ENCODE measurements around the gene SLC38A10. TPM values are rescaled to one million over a fixed set of nuclear protein-coding genes. Genes with fewer than 3 reads are reported as not detected.

SLC38A10 gene
- polyA plus RNA-seq, 1 of the 3 experiments (the other 2 are of a cell fraction), result 82.2 TPM

DNA sequence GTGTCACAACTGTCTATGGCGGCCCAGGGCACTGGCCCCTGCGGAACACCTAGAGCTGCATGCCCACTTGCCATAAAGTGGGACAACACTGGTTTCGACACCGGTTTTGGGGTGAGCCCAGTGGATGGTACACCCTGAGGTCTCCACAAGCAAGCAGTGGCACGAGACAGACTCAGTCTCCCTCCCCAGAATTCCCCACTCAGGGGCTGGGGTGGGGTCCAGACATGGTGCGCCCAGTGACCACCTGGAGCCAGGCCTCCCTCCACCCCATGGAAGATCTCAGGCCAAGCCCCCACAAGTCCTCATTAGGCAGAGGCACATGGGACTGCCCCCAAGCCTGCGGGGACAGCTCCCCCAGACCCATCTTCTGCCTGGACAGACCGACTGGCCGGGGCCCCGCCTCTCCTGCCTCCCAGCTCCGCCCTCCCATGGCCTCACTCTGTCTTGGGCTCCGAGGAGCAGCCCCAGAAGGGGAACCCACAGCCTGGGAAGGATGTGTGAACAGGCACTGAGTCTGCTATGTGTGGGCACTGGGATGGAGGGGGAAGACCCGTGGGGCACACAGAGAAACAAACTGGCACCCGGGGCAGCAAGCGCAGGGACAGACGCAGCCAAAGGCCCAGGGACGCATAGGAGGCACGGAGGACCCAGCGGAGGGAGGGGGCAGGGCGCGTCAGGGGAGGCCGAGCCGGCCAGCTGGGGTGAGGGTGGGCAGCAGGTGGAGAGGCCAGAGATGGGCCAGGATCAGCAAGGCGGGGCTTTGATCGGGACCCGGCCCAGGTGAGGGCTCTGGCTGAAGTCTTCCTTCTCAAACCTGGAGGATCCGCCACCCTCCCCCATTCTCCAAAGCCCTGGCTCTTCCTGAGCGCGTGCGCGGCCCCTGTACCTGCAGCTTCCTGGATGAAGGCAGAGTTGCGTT, 59.0 kb downstream of the SLC38A10 start:
- Histone ChIP-seq H3F3A (replicated peaks; ENCODE audit: insufficient read depth) (no peaks in the 10 kb centered on the region), H3K4me3 (ENCODE audit: low read depth in 2 of 2, low read length in 1 of 2) (no peak overlapping the region), H3K9me2 (no peaks in the 10 kb centered on the region), H4K20me1 (ENCODE audit: insufficient read depth) (no peaks in the 10 kb centered on the region), H3K4me1 (ENCODE audit: control insufficient read depth in 1 of 2, insufficient read depth in 2 of 2, low read depth in 1 of 2, low read length in 1 of 2) (peaks cover 0 to 29% of the 10 kb centered on the region in 2 experiments; a peak in 2 of 4 replicates), H3K36me3 (replicated peaks in 1 of 2; ENCODE audit: control insufficient read depth in 1 of 2, insufficient read depth in 2 of 2, low read length in 1 of 2) (peaks cover 0 to 29% of the 10 kb centered on the region in 2 experiments), H3K27ac (ENCODE audit: low read depth in 2 of 2, low read length in 1 of 2) (no peak overlapping the region), H2AFZ (ENCODE audit: low read depth) (no peak overlapping the region), H3K79me2 (ENCODE audit: insufficient read depth) (peaks cover 45% of the 10 kb centered on the region), H3K4me2 (no peak overlapping the region), H3K9ac (no peak overlapping the region), H3K27me3 (ENCODE audit: insufficient read depth) (no peaks in the 10 kb centered on the region), H3K9me3 (no peaks in the 10 kb centered on the region)
- DNase-seq, result no peak
- TF ChIP-seq NRF1 (IDR thresholded peaks at IDR 0.05; ENCODE audit: low read depth, low read length) (no peak), GABPA (IDR thresholded peaks at IDR 0.05; ENCODE audit: low read depth) (no peak), JUND (IDR thresholded peaks at IDR 0.05) (no peak), YY1 (IDR thresholded peaks at IDR 0.05; ENCODE audit: low read depth) (no peak), TCF12 (IDR thresholded peaks at IDR 0.05) (no peak), TAF1 (IDR thresholded peaks at IDR 0.05; ENCODE audit: borderline replicate concordance, low read depth, low read length) (no peak), FOSL2 (IDR thresholded peaks at IDR 0.05; ENCODE audit: borderline replicate concordance, low read depth) (no peak), RAD21 (IDR thresholded peaks at IDR 0.05; ENCODE audit: low read length) (no peak), TEAD4 (IDR thresholded peaks at IDR 0.05; ENCODE audit: borderline replicate concordance, insufficient read depth) (no peak)
- TF ChIP-seq, protein P1, sequence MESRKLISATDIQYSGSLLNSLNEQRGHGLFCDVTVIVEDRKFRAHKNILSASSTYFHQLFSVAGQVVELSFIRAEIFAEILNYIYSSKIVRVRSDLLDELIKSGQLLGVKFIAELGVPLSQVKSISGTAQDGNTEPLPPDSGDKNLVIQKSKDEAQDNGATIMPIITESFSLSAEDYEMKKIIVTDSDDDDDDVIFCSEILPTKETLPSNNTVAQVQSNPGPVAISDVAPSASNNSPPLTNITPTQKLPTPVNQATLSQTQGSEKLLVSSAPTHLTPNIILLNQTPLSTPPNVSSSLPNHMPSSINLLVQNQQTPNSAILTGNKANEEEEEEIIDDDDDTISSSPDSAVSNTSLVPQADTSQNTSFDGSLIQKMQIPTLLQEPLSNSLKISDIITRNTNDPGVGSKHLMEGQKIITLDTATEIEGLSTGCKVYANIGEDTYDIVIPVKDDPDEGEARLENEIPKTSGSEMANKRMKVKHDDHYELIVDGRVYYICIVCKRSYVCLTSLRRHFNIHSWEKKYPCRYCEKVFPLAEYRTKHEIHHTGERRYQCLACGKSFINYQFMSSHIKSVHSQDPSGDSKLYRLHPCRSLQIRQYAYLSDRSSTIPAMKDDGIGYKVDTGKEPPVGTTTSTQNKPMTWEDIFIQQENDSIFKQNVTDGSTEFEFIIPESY (IDR thresholded peaks at IDR 0.05; ENCODE audit: borderline replicate concordance, low read depth), result no peak
- TF ChIP-seq, protein P2, sequence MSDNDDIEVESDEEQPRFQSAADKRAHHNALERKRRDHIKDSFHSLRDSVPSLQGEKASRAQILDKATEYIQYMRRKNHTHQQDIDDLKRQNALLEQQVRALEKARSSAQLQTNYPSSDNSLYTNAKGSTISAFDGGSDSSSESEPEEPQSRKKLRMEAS (IDR thresholded peaks at IDR 0.05; ENCODE audit: low read depth), result no peak
- TF ChIP-seq, protein P3, sequence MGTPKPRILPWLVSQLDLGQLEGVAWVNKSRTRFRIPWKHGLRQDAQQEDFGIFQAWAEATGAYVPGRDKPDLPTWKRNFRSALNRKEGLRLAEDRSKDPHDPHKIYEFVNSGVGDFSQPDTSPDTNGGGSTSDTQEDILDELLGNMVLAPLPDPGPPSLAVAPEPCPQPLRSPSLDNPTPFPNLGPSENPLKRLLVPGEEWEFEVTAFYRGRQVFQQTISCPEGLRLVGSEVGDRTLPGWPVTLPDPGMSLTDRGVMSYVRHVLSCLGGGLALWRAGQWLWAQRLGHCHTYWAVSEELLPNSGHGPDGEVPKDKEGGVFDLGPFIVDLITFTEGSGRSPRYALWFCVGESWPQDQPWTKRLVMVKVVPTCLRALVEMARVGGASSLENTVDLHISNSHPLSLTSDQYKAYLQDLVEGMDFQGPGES (IDR thresholded peaks at IDR 0.05; ENCODE audit: low read depth, low read length), result no peak
- TF ChIP-seq, protein P4, sequence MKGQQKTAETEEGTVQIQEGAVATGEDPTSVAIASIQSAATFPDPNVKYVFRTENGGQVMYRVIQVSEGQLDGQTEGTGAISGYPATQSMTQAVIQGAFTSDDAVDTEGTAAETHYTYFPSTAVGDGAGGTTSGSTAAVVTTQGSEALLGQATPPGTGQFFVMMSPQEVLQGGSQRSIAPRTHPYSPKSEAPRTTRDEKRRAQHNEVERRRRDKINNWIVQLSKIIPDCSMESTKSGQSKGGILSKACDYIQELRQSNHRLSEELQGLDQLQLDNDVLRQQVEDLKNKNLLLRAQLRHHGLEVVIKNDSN (IDR thresholded peaks at IDR 0.05; ENCODE audit: borderline replicate concordance, low read depth), result no peak
- WGBS (ENCODE audit: low lambda C conversion rate), result 93% methylated on average over 31 of the region's 32 CpGs
- ChIA-PET POLR2A (no interaction called here), CTCF (interaction anchor here (0.6 to 12.8 kb wide), 3 partner anchors 93 to 249 kb away, joined by 3 to 133 read pairs (median 3); no protein-coding TSS in a partner anchor)

Measured in SK-N-SH (cell line).